Activated CD4-positive, alpha-beta T cell treated with anti-CD3 and anti-CD28 coated beads, Interleukin-2, amount 10 ng/mL, durations not matched to agents 24 days and 14 days (primary cell): Measurements from ENCODE around the gene DLD. TPM values are rescaled to one million over a fixed set of nuclear protein-coding genes. Genes with fewer than 3 reads are reported as not detected.
"Not testable (repeated sequence)": the region's sequence is repeated elsewhere in the genome, so short reads cannot be mapped to it uniquely, and the experiment has no call there.

Experiments used
- DNase-seq: peaks from one replicate; pipeline ENCODE4 v3.0.0; 2022
- H3K27ac Mint-ChIP-seq: one replicate; pipeline ENCODE4 v1.8.0; 2022; ENCODE audit warnings: mild to moderate bottlenecking, mixed read lengths
- H3K27me3 Mint-ChIP-seq: one replicate; pipeline ENCODE4 v1.8.0; 2022; ENCODE audit warnings: mixed read lengths
- H3K36me3 Mint-ChIP-seq: one replicate; pipeline ENCODE4 v1.8.0; 2022; ENCODE audit warnings: low read depth, mild to moderate bottlenecking, mixed read lengths
- H3K4me1 Mint-ChIP-seq: one replicate; pipeline ENCODE4 v1.8.0; 2021; ENCODE audit warnings: mixed read lengths
- H3K4me3 Mint-ChIP-seq: one replicate; pipeline ENCODE4 v1.8.0; 2022; ENCODE audit warnings: mild to moderate bottlenecking, moderate library complexity, mixed read lengths
- H3K9me3 Mint-ChIP-seq: one replicate; pipeline ENCODE4 v1.8.0; 2021; ENCODE audit warnings: mixed read lengths
- intact Hi-C: fragments of 100-400 bp; cut with micrococcal nuclease; formaldehyde crosslinking; loops from one replicate; pipeline ENCODE4 v1.15.1; 2023
- total RNA-seq: library from RNA; stranded (reverse); gene quantifications from 2 replicates; pipeline ENCODE4 v1.2.3, GENCODE V29; 2022

DLD gene, protein sequence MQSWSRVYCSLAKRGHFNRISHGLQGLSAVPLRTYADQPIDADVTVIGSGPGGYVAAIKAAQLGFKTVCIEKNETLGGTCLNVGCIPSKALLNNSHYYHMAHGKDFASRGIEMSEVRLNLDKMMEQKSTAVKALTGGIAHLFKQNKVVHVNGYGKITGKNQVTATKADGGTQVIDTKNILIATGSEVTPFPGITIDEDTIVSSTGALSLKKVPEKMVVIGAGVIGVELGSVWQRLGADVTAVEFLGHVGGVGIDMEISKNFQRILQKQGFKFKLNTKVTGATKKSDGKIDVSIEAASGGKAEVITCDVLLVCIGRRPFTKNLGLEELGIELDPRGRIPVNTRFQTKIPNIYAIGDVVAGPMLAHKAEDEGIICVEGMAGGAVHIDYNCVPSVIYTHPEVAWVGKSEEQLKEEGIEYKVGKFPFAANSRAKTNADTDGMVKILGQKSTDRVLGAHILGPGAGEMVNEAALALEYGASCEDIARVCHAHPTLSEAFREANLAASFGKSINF
- total RNA-seq: 113 and 119 TPM in 2 replicates

DNA sequence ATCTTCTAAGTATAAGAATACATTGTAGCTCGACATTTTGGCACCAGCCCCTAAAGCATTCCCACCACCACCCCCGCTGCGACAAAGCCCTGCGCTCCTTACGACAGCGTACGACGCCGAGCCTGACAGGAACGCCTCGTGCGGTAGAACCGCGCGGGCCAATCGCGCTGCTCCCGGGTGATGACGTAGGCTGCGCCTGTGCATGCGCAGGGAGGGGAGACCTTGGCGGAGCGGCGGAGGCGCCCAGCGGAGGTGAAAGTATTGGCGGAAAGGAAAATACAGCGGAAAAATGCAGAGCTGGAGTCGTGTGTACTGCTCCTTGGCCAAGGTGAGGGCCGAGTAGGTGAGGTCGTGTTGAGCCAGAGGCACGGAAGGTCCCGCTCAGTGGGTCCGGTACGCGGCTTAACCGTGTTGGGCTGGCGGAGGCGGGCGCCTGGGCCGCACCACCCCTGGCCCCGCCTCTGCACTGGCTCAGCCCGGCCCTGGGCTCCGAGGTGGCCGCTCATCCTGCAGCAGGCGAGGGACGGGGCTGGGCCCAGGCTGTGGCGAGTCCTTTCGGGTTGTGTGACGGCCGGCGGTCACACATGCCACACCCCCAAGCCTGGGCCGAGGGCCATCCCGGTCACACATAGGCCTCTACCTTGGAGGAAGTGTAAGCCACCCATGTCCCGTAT lies at the start of gene DLD:
Gene DLD (plus strand): TSS at position 222 of the 674 bp plus-strand sequence. CDS start 68 bp downstream, at position 290.
- peaks cover 28% of the 10 kb centered on the region for H3K36me3 Mint-ChIP-seq
- H3K4me1 Mint-ChIP-seq: peaks cover 41% of the 10 kb centered on the region
- intact Hi-C loops: loop anchor here (1.0 to 5.0 kb wide), 5 partner anchors 148 to 723 kb away; partner anchors contain the start of genes COG5 and DUS4L
- peak; percentile 99 for DNase-seq
- H3K27ac Mint-ChIP-seq: peak within 1 kb of the TSS; percentile 99
- H3K4me3 Mint-ChIP-seq: peak within 1 kb of the TSS; percentile 100
- peaks cover 2% of the 10 kb centered on the region for H3K27me3 Mint-ChIP-seq
- H3K9me3 Mint-ChIP-seq: peaks cover 6% of the 10 kb centered on the region

DNA sequence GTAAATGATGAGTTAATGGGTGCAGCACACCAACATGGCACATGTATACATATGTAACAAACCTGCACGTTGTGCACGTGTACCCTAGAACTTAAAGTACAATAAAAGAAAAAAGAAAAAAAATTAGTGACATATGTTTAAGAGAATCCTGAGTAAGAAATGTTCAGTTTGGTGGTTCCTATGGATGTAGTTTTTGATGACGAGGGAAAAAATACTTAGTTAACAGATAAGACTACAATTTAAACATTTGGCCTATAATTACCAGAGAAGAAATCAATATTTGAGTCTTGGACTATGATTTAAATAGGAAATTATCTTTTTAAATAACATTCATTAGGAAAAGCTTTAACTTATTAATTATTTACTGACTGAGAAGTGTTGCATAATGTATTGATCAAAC lies 48.8 kb upstream of the DLD start:
- DNase-seq: no peak
- Mint-ChIP-seq H3K4me1 (no peaks in the 10 kb centered on the region), H3K27me3 (peaks cover 7% of the 10 kb centered on the region)

DNA sequence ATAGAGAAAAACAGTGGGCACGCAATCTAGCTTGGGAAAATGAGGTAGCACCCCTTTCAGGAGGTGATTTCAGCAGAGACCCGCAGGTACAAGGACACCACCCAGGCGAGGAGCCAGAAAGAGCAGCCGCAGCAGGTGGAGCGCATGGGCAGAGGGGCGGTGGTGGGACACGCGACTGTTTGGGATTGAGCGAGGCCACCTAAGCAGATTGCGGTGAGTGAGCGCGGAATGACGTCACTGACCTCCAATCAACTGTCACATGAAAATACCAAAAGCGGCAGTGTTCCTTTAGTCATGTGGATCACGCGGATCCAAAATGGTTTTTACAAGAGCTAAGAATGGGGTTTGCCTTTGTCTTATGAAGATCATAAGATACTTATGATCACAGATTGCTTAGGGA lies 47.8 kb upstream of the DLD start:
- Mint-ChIP-seq H3K27ac (no peak overlapping the region), H3K4me3 (no peak overlapping the region), H3K27me3 (peaks cover 7% of the 10 kb centered on the region), H3K4me1 (no peaks in the 10 kb centered on the region), H3K9me3 (peaks cover 16% of the 10 kb centered on the region), H3K36me3 (no peaks in the 10 kb centered on the region)
- intact Hi-C loops: no loop called here
- DNase-seq: no peak

More for the DNA sequence above, 48.8 kb upstream of the DLD start:
- Mint-ChIP-seq H3K36me3 (no peaks in the 10 kb centered on the region), H3K4me3 (no peak overlapping the region), H3K27ac (no peak overlapping the region), H3K9me3 (peaks cover 16% of the 10 kb centered on the region)
- intact Hi-C loops: no loop called here

DNA sequence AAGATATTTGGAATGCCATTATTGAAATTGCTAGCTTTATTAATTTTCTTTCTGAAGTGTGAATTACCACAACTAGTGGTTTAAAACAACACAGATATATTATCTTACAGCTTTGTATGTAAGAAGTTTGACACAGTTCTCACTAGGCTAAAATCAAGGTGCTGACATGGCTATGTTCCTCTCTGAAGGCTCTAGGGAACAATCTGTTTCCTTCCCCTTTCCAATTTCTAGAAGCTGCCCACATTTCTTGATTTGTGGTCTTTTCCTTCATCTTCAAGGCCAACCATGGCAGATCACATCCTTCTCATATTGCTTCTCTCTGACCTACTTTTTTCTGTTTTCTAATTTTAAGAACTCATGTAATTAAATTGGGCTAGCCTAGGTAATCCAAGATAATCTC lies 44.7 kb upstream of the DLD start:
- peaks cover 8% of the 10 kb centered on the region for H3K9me3 Mint-ChIP-seq
- no peak overlapping the region for H3K4me3 Mint-ChIP-seq
- H3K36me3 Mint-ChIP-seq: no peaks in the 10 kb centered on the region
- no peak for DNase-seq
- peaks cover 2% of the 10 kb centered on the region for H3K4me1 Mint-ChIP-seq
- intact Hi-C loops: no loop called here
- no peak overlapping the region for H3K27ac Mint-ChIP-seq
- H3K27me3 Mint-ChIP-seq: peaks cover 4% of the 10 kb centered on the region

DNA sequence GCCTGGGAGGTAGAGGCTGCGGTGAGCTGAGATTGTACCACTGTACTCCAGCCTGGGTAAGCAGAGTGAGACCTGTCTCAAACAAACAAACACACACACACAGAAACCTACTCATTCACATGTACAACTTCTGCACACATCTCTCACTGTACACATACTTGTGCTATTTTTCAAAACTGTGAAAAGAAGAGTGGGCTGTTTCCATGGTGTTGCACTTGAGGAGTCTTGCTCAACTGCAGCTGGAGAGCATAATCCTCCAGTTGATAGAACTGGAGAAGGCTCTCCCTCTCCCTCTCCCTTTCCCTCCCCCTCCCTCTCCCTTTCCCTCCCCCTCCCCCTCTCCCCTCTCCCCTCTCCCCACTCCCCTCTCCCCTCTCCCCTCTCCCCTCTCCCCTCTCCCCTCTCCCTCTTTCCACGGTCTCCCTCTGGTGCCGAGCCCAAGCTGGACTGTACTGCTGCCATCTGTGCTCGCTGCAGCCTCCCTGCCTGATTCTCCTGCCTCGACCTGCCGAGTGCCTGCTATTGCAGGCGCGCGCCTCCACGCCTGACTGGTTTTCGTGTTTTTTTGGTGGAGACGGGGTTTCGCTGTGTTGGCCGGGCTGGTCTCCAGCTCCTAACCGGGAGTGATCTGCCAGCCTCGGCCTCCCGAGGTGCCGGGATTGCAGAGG lies 43.7 kb upstream of the DLD start:
- Mint-ChIP-seq H3K27me3 (peaks cover 4% of the 10 kb centered on the region), H3K36me3 (no peaks in the 10 kb centered on the region), H3K27ac (no peak overlapping the region), H3K4me1 (peaks cover 2% of the 10 kb centered on the region), H3K4me3 (no peak overlapping the region), H3K9me3 (peaks cover 9% of the 10 kb centered on the region)
- intact Hi-C loops: no loop called here
- no peak for DNase-seq

DNA sequence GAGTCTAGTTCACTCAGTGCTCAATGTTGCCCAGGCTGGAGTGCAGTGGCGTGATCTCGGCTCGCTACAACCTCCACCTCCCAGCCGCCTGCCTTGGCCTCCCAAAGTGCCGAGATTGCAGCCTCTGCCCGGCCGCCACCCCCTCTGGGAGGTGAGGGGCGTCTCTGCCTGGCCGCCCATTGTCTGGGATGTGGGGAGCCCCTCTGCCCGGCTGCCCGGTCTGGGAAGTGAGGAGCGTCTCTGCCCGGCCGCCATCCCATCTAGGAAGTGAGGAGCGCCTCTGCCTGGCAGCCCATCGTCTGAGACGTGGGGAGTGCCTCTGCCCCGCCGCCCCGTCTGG lies 43.2 kb upstream of the DLD start:
- H3K4me3 Mint-ChIP-seq, intact Hi-C loops, H3K27me3 Mint-ChIP-seq, H3K36me3 Mint-ChIP-seq, H3K9me3 Mint-ChIP-seq, H3K4me1 Mint-ChIP-seq, H3K27ac Mint-ChIP-seq, DNase-seq: not testable (repeated sequence)

DNA sequence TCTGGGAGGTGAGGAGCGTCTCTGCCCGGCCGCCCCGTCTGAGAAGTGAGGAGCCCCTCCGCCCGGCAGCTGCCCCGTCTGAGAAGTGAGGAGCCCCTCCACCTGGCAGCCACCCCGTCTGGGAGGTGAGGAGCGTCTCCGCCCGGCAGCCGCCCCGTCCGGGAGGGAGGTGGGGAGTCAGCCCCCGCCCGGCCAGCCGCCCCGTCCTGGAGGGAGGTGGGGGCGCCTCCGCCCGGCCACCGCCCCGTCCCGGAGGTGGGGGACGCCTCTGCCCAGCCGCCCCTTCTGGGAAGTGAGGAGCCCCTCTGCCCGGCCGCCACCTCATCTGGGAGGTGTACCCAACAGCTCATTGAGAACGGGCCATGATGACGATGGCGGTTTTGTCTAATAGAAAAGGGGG lies 42.8 kb upstream of the DLD start:
- intact Hi-C loops, H3K27me3 Mint-ChIP-seq, H3K36me3 Mint-ChIP-seq, DNase-seq, H3K4me1 Mint-ChIP-seq, H3K9me3 Mint-ChIP-seq, H3K27ac Mint-ChIP-seq, H3K4me3 Mint-ChIP-seq: not testable (repeated sequence)

DNA sequence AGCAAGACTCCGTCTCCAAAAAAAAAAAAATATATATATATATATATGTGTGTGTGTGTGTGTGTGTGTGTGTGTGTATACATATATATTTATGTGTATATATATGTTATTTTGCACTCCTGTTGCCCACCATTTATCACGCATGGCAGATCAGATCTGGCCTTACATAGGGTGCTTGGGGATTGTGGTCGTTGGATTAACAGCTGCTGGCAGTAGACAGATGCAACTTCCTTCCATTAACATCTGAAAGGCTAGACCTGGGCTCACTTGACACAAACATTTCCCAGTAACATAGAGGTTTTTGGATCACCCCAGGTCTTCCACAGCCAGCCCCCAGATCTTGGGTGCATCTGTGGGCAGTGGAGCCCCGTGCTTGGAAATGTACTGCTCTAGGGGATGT lies 40.8 kb upstream of the DLD start:
- no peak overlapping the region for H3K27ac Mint-ChIP-seq
- intact Hi-C loops: no loop called here
- no peak overlapping the region for H3K4me3 Mint-ChIP-seq
- H3K27me3 Mint-ChIP-seq: peaks cover 6% of the 10 kb centered on the region
- H3K36me3 Mint-ChIP-seq: no peaks in the 10 kb centered on the region
- no peak for DNase-seq
- peaks cover 9% of the 10 kb centered on the region for H3K9me3 Mint-ChIP-seq
- peaks cover 6% of the 10 kb centered on the region for H3K4me1 Mint-ChIP-seq

DNA sequence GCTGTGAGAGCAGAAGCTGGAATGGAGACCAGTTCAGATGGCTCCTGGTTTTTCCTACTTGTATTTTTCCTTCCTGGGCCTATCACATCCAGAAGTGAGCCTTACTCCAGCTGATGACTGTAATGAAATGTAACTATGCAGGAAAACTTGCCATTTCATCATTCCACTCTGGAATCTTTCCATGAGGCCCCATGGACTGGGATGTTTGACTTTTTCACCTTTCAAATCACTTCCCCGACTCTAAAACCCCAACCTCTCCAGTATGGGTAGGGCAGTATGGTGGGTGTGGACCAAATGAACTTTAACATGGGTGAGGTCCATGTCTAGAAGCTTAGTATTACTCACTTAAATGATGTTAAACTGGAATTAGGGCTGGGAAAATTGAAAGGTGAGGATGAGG lies 40.3 kb upstream of the DLD start:
- Mint-ChIP-seq H3K36me3 (no peaks in the 10 kb centered on the region), H3K27me3 (peaks cover 6% of the 10 kb centered on the region), H3K9me3 (peaks cover 9% of the 10 kb centered on the region), H3K4me1 (peaks cover 6% of the 10 kb centered on the region), H3K27ac (no peak overlapping the region), H3K4me3 (no peak overlapping the region)
- intact Hi-C loops: no loop called here
- no peak for DNase-seq

DNA sequence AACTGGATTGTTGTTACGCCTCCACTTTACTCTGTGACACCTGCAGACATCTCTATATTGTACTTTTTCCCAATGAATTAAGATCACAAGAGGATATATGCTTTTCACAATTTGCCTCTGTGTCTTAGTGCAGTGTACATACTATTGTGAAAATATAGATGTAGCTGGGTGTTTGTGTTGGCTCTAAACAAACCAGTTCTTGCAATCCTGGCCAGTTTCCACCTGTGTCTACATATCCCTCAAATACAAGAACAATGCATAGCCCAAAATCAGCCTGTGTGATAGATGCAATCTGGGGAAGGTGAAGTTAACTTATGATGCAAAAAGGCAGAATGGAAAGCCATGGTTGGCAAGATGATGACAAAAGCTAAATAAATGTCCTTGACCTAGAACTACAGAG lies 36.5 kb upstream of the DLD start:
- no peak for DNase-seq
- Mint-ChIP-seq H3K9me3 (peaks cover 5% of the 10 kb centered on the region), H3K27me3 (peaks cover 2% of the 10 kb centered on the region), H3K36me3 (no peaks in the 10 kb centered on the region), H3K4me1 (peaks cover 26% of the 10 kb centered on the region), H3K27ac (no peak overlapping the region), H3K4me3 (no peak overlapping the region)
- intact Hi-C loops: no loop called here

DNA sequence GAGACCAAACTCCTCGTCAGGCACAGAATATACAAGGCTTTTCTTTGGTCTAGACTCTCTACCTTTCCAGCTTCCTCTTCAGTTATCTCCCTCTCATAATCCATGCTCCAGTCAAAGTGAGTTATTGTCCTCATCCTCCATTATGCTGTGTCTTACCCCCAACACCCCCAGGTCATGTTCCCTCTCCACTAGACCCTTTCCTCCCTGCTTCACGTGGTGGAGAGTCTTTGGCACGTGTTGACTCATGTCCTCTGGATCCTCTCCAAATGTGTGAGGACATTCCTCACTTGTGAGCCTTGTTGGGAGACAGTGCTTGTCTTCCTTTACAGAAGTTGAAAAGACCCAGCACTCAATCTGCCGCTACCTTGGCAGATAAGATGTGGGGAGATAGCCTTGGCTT lies 36.0 kb upstream of the DLD start:
- H3K9me3 Mint-ChIP-seq: peaks cover 5% of the 10 kb centered on the region
- peak overlapping the region; percentile 7 for H3K27ac Mint-ChIP-seq
- H3K4me1 Mint-ChIP-seq: peaks cover 26% of the 10 kb centered on the region
- intact Hi-C loops: loop anchor here (5.0 kb wide), 1 partner anchor 78 kb away; no protein-coding TSS in a partner anchor
- DNase-seq: no peak
- no peak overlapping the region for H3K4me3 Mint-ChIP-seq
- H3K27me3 Mint-ChIP-seq: peaks cover 2% of the 10 kb centered on the region
- no peaks in the 10 kb centered on the region for H3K36me3 Mint-ChIP-seq

DNA sequence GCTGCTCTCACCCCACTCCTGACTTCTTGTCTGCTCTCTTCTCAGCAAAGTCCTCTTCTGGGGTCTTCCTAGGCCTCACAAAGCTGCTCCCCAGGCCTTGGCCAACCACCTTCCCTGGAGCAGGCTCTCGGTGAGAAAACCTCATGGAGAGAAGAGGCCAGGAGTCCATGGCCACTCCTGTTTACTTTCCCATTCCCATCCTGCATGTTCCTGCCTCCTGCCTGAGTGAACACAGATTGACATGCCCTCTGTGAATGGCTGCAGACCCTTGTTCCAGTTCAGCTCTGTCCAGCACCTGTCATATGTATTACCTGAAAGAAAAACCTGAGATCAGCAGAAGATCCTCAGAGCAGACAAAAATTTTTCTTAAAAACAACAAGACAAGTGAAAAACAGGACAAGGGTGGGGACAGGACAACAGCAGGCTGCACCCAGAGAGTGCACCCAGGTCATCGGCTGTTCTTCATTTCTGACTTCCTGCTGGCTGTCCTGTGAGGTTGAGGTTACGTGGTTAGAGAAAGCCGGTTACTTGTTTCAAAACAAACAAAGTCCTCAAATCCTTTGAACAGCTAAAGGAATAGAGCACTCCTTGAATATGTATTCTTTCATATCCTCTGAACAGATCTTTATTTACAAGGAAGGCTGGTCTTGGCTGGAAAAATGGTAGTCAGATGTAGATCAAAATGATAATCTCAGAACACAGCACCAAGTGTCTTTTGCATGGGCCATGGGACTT lies 34.0 kb upstream of the DLD start:
- Mint-ChIP-seq H3K4me1 (peaks cover 24% of the 10 kb centered on the region), H3K36me3 (no peaks in the 10 kb centered on the region), H3K27ac (peak overlapping the region; percentile 85), H3K9me3 (peaks cover 2% of the 10 kb centered on the region), H3K4me3 (peak overlapping the region; percentile 69), H3K27me3 (peaks cover 2% of the 10 kb centered on the region)
- intact Hi-C loops: loop anchor here (1.0 to 5.0 kb wide), 3 partner anchors 9 to 80 kb away; no protein-coding TSS in a partner anchor
- peak; percentile 84 for DNase-seq

DNA sequence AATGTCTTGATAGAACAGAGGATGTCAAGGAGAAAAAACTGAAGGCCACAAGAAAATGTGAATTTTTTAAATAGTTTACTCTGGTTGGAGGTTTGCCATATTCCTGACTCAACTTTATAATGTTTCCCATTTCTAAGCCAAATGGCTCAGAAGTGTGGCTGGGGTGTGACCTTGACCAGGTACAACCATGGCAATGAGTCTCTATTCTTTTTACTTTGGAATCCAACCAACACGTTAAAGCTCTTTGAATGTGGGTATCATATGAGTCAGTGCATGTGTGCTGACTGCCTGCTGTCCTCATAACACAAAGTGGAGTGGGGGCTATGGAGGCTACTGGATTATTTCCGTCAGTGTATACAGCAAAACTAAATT lies 33.5 kb upstream of the DLD start:
- Mint-ChIP-seq H3K4me1 (peaks cover 24% of the 10 kb centered on the region), H3K27me3 (peaks cover 2% of the 10 kb centered on the region), H3K4me3 (peak overlapping the region; percentile 69), H3K27ac (peak overlapping the region; percentile 85), H3K9me3 (no peaks in the 10 kb centered on the region), H3K36me3 (no peaks in the 10 kb centered on the region)
- no peak for DNase-seq
- intact Hi-C loops: loop anchor here (1.0 to 5.0 kb wide), 3 partner anchors 9 to 80 kb away; no protein-coding TSS in a partner anchor
